Measurements from ENCODE around the gene ISOC2. TPM values are rescaled to one million over a fixed set of nuclear protein-coding genes. Genes with fewer than 3 reads are reported as not detected.

Gene ISOC2
- total and polyA plus RNA-seq, 5 experiments from 2014 or later: 10.5 to 35.6 (median 30.5) TPM

DNA sequence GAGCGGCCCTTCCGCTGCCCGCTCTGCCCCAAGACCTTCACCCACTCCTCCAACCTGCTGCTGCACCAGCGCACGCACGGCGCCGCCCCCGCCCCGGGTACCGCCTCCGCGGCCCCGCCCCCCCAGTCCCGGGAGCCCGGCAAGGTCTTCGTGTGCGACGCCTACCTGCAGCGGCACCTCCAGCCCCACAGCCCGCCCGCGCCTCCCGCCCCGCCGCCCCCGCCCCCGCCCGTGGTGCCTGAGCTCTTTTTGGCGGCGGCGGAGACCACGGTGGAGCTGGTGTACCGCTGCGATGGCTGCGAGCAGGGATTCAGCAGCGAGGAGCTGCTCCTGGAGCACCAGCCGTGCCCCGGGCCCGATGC, 20.3 kb upstream of the ISOC2 start:
- H3K4me3 Mint-ChIP-seq: no peak overlapping the region
- no peak for DNase-seq
- POLR2A ChIA-PET: no interaction called here
- ATAC-seq: no peak
- no peaks in the 10 kb centered on the region for H3K9me3 Mint-ChIP-seq
- no peak overlapping the region for H3K27ac Mint-ChIP-seq
- peaks cover 0 to 5% (median 0%) of the 10 kb centered on the region in 3 donors for H3K36me3 Mint-ChIP-seq
- peaks cover 26 to 45% (median 39%) of the 10 kb centered on the region in 4 donors for H3K4me1 Mint-ChIP-seq
- H3K27me3 Mint-ChIP-seq: no peaks in the 10 kb centered on the region

DNA sequence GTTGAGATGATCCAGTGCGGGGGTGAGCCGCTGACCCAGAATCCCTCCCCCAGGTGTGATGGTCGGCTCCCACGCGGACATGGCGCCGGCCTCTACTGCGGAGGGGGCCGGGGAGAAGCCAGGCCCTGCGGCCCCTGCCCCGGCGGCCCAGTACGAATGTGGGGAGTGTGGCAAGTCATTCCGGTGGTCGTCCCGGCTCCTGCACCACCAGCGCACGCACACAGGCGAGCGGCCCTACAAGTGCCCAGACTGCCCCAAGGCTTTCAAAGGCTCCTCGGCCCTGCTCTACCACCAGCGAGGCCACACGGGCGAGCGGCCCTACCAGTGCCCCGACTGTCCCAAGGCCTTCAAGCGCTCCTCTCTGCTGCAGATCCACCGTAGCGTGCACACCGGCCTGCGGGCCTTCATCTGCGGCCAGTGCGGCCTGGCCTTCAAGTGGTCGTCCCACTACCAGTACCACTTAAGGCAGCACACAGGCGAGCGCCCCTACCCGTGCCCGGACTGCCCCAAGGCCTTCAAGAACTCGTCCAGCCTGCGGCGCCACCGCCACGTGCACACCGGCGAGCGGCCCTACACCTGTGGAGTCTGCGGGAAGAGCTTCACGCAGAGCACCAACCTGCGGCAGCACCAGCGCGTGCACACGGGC, 19.8 kb upstream of the ISOC2 start:
- Mint-ChIP-seq H3K27ac (no peak overlapping the region), H3K9me3 (no peaks in the 10 kb centered on the region), H3K4me3 (no peak overlapping the region), H3K4me1 (peaks cover 26 to 46% (median 39%) of the 10 kb centered on the region in 4 donors), H3K36me3 (peaks cover 0 to 5% (median 0%) of the 10 kb centered on the region in 3 donors), H3K27me3 (no peaks in the 10 kb centered on the region)
- DNase-seq (peak in 1 of 10 donors; percentile 61), ATAC-seq (no peak)
- POLR2A ChIA-PET: no interaction called here

- Mint-ChIP-seq H3K4me1 (peaks cover 22 to 42% (median 31%) of the 10 kb centered on the region in 4 donors), H3K27me3 (no peaks in the 10 kb centered on the region), H3K36me3 (peaks cover 0 to 5% (median 0%) of the 10 kb centered on the region in 3 donors), H3K27ac (peak overlapping the region in 8 of 10 donors; percentile 3 to 87 (median 60)), H3K9me3 (no peaks in the 10 kb centered on the region), H3K4me3 (peak overlapping the region in 8 of 10 donors; percentile 10 to 86 (median 34))
- POLR2A ChIA-PET: no interaction called here
- DNase-seq (no peak), ATAC-seq (no peak)
These were observed 18.2 kb upstream of the ISOC2 start for GRCh38 chr19:55479451-55480230.

DNA sequence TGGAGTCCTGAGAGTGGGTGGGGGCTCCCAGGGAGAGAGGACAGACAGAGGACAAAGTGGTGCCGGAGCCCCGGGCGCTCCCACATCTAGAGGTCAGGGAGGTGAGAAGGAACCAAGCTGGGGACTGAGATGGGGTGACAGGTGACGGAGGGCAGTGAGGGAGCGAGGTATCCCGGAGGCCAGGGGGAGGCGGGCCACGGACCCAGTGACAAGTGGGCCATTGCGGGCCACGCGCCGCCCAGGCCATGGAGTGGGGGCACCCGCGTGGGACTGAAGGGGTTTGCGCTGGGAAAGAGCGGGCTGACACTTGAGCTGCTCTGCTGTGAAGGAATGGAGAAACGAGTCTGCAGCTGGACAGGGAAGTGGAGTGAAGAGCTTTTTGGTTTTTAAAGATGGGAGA, 17.6 kb upstream of the ISOC2 start:
- no peaks in the 10 kb centered on the region for H3K27me3 Mint-ChIP-seq
- no peak for DNase-seq
- peaks cover 22 to 40% (median 30%) of the 10 kb centered on the region in 4 donors for H3K4me1 Mint-ChIP-seq
- no peaks in the 10 kb centered on the region for H3K9me3 Mint-ChIP-seq
- ATAC-seq: no peak
- POLR2A ChIA-PET: no interaction called here
- peak overlapping the region in 6 of 10 donors; percentile 14 to 87 (median 40) for H3K27ac Mint-ChIP-seq
- peak overlapping the region in 9 of 10 donors; percentile 19 to 86 (median 46) for H3K4me3 Mint-ChIP-seq
- peaks cover 0 to 5% (median 0%) of the 10 kb centered on the region in 3 donors for H3K36me3 Mint-ChIP-seq

DNA sequence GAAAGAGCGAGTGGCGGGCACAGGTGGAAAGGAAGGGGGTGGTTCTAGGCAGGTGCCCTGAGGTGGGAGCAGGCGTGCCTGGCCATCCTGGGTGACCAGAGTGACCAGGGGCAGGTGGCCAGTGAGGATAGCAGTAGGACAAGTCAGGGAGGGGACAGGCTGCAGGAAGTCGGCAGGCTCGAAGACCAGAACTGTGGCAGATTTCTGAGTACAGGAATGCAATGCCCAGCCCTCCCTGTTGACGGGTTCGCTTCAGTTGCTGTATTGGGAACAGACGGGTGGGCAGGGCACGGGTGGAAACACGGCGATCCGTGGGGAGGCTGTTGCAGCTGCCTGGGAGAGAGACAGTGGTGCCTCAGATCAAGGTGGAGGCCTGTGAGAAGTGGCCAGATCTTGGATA, 16.9 kb upstream of the ISOC2 start:
- peaks cover 22 to 40% (median 30%) of the 10 kb centered on the region in 4 donors for H3K4me1 Mint-ChIP-seq
- DNase-seq (no peak), ATAC-seq (no peak)
- H3K27me3 Mint-ChIP-seq: no peaks in the 10 kb centered on the region
- H3K9me3 Mint-ChIP-seq: no peaks in the 10 kb centered on the region
- peaks cover 0 to 5% (median 0%) of the 10 kb centered on the region in 3 donors for H3K36me3 Mint-ChIP-seq
- peak overlapping the region in 9 of 10 donors; percentile 8 to 96 (median 68) for H3K27ac Mint-ChIP-seq
- POLR2A ChIA-PET: no interaction called here
- H3K4me3 Mint-ChIP-seq: peak overlapping the region; percentile 54 to 88 (median 73)

DNA sequence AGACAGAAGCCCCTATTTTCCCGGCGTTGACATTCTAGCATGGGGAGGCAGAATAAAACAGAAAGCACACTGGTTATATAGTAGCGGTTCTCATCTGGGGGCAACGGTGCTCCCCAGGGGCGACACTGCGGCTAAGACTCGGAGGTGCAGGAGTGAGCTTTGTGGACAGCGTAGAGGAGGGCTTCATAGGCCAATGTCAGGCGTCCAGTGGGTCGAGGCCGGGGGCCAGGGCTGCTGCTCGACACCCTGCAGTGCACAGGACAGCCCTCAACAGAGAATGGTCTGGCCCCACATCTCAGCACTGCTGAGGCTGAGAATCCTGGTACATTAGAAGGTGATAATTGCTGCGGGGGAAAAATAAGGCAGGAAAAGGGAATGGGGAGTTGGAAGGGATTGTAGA, 16.5 kb upstream of the ISOC2 start:
- no peak for ATAC-seq
- POLR2A ChIA-PET: interaction anchor here (2.1 to 3.1 kb wide), 3 partner anchors 7 to 219 kb away, joined by 9 to 20 read pairs (median 16); partner anchors contain the start of genes NAT14 and PPP6R1

GRCh38 chr19:55476100-55476775, 14.8 kb upstream of the ISOC2 start, which contains the start of gene ZNF628:
Gene ZNF628 (plus strand): TSS chr19:55476617. CDS start chr19:55479911, 3,294 bp downstream.
- H3K36me3 Mint-ChIP-seq: peaks cover 0 to 5% (median 0%) of the 10 kb centered on the region in 3 donors
- POLR2A ChIA-PET: interaction anchor here (0.5 to 3.1 kb wide), 29 partner anchors 9 to 1609 kb away, joined by 3 to 24 read pairs (median 7); partner anchors contain the start of genes FIZ1, ISOC2, KMT5C and MYADM
- peak within 1 kb of the TSS; percentile 82 to 92 (median 90) for H3K4me3 Mint-ChIP-seq
- no peaks in the 10 kb centered on the region for H3K9me3 Mint-ChIP-seq
- peaks cover 22 to 40% (median 30%) of the 10 kb centered on the region in 4 donors for H3K4me1 Mint-ChIP-seq
- DNase-seq: peak in 9 of 10 donors; percentile 95 to 98 (median 96)
- peak within 1 kb of the TSS; percentile 84 to 98 (median 94) for H3K27ac Mint-ChIP-seq
- no peaks in the 10 kb centered on the region for H3K27me3 Mint-ChIP-seq
- ATAC-seq: peak; percentile 94 to 96

More for the DNA sequence above, 16.5 kb upstream of the ISOC2 start:
- peak overlapping the region in 9 of 10 donors; percentile 25 to 96 (median 68) for H3K27ac Mint-ChIP-seq
- no peaks in the 10 kb centered on the region for H3K27me3 Mint-ChIP-seq
- DNase-seq: no peak
- peaks cover 22 to 40% (median 30%) of the 10 kb centered on the region in 4 donors for H3K4me1 Mint-ChIP-seq
- H3K9me3 Mint-ChIP-seq: no peaks in the 10 kb centered on the region
- H3K36me3 Mint-ChIP-seq: peaks cover 0 to 5% (median 0%) of the 10 kb centered on the region in 3 donors
- H3K4me3 Mint-ChIP-seq: peak overlapping the region; percentile 53 to 88 (median 72)

- no peak for ATAC-seq
- H3K9me3 Mint-ChIP-seq: no peaks in the 10 kb centered on the region
- peaks cover 18 to 32% (median 25%) of the 10 kb centered on the region in 4 donors for H3K4me1 Mint-ChIP-seq
- H3K27ac Mint-ChIP-seq: peak overlapping the region in 5 of 10 donors; percentile 3 to 82 (median 38)
- POLR2A ChIA-PET: interaction anchor here (0.6 to 3.1 kb wide), 4 partner anchors 10 to 849 kb away, joined by 3 to 20 read pairs (median 4); partner anchors contain the start of genes NAT14 and SSC5D
- peak overlapping the region in 5 of 10 donors; percentile 24 to 62 (median 46) for H3K4me3 Mint-ChIP-seq
- H3K27me3 Mint-ChIP-seq: no peaks in the 10 kb centered on the region
- no peak for DNase-seq
- H3K36me3 Mint-ChIP-seq: peaks cover 0 to 1% (median 0%) of the 10 kb centered on the region in 3 donors
These were observed 13.1 kb upstream of the ISOC2 start for GRCh38 chr19:55474269-55475265.

DNA sequence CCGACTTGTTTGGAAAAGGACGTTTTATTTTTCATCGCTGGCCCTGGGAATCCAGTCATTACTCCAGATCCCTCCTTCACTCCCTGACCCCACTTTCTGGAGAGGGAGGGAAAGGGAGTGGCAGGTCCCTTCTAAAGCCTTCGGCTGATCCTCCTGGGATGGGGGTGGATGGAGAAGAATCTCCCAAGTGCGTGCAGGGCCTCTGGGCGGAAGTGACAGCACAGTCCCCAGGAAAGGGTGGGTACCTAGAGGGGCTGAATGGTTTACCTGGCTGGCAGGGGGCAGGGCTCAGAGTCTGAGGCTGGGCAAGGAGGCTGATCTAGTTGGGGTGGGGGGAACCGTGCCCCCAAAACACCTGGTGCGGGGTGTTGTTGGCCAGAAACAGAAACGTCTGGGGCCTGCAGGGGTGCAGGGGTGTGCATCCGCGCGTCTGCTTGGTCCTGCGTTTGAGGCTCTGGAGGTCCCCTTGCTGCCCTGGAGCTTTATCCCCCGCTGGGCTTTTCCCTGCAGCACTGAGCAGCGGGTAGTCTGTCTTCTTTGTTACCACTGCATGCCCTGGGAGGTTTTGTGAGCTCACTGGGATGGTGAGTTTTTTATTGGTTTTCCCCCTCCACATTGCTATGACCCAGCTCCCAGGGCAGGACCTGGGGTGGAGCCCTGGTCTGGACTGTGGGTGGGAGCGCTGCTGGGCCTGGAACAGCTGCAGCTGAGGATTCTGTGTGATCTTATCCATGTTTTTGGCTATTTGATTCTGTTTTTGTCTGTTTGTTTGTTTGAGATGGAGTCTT, 12.0 kb upstream of the ISOC2 start:
- ATAC-seq: no peak
- POLR2A ChIA-PET: interaction anchor here (1.0 kb wide), 1 partner anchor 30 kb away, joined by 3 read pairs; no protein-coding TSS in a partner anchor
- H3K4me1 Mint-ChIP-seq: peaks cover 9 to 22% (median 14%) of the 10 kb centered on the region in 4 donors
- no peak for DNase-seq
- H3K9me3 Mint-ChIP-seq: no peaks in the 10 kb centered on the region
- H3K36me3 Mint-ChIP-seq: no peaks in the 10 kb centered on the region
- H3K27ac Mint-ChIP-seq: no peak overlapping the region
- no peak overlapping the region for H3K4me3 Mint-ChIP-seq
- no peaks in the 10 kb centered on the region for H3K27me3 Mint-ChIP-seq

DNA sequence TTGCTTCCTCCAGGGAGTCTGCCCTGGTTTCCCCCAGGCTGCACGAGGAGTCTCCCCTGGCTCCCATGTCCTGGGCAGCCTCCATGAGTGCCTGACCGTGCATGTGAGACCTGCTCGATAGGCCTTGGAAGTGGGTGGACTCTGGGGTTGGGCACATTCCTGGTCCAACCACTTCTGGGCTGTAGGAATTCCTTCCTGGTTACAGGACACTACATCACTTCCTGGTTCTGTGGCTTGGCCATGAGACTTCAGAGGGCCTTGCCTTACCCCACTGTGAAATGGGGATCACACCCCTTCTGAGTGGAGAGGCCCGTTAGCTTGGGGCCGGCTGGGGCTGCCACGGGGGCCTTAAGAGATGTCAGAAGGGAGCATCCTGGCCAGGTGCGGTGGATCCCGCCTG, 11.0 kb upstream of the ISOC2 start:
- POLR2A ChIA-PET: interaction anchor here (1.0 kb wide), 1 partner anchor 31 kb away, joined by 3 read pairs; no protein-coding TSS in a partner anchor
- ATAC-seq (no peak), DNase-seq (no peak)
- no peaks in the 10 kb centered on the region for H3K27me3 Mint-ChIP-seq
- no peaks in the 10 kb centered on the region for H3K9me3 Mint-ChIP-seq
- H3K36me3 Mint-ChIP-seq: no peaks in the 10 kb centered on the region
- no peak overlapping the region for H3K4me3 Mint-ChIP-seq
- peaks cover 0 to 16% (median 7%) of the 10 kb centered on the region in 4 donors for H3K4me1 Mint-ChIP-seq
- no peak overlapping the region for H3K27ac Mint-ChIP-seq

Measured in naive thymus-derived CD8-positive, alpha-beta T cell (primary cell).